ENCODE results near the gene FADS2.

FADS2 gene

DNA sequence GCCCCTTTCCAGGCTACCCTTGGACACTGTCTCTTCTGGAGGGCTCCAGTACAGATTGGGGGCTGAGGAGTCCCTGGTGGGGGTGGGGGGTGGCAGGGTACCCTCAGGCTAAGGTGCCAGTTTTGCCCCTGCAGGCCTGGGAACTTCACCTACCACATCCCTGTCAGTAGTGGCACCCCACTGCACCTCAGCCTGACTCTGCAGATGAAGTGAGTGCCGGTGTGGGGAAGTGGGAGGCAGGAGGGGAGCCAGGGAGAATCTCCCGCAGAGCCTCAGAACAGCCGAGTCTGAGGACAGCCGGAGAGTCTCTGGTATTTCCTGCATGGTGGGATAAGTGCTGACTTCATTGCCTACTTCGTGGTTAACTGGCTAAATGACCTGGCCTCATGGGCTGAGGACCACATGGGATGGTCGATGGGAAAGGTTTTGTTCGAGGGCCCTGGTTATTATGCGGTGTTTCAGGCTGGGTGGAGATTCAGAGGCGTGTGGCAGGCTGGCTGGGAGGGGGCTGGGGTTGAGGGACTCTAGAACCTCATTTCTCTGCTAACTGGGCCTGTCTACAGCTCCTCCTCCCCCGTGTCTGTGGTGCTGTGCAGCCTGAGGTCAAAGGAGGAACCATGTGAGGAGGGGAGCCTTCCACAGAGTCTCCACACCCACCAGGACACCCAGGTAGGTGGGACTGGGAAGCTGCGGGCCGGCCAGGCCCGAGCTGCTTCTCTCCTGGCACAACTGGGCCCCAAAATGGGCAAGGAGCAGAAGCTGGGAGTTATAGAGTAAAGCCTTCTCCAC lies 44.2 kb upstream of the FADS2 start:
- Histone ChIP-seq H3K4me3 (no peak overlapping the region), H3K4me1 (peaks cover 43% of the 10 kb centered on the region), H3K27ac (no peak overlapping the region), H4K20me1 (peaks cover 40% of the 10 kb centered on the region), H3K9ac (no peak overlapping the region), H3K36me3 (peaks cover 61% of the 10 kb centered on the region), H3K9me3 (no peaks in the 10 kb centered on the region), H3K27me3 (no peaks in the 10 kb centered on the region), H3K4me2 (no peak overlapping the region)
- TF ChIP-seq Cebpa-rat (IDR thresholded peaks at IDR 0.05) = no peak

GRCh38 chr11:61784506-61784805 lies 43.6 kb upstream of the FADS2 start:
- Histone ChIP-seq H3K4me1 (peaks cover 38% of the 10 kb centered on the region), H4K20me1 (peaks cover 40% of the 10 kb centered on the region), H3K36me3 (peaks cover 66% of the 10 kb centered on the region), H3K9me3 (no peaks in the 10 kb centered on the region), H3K27ac (no peak overlapping the region), H3K27me3 (no peaks in the 10 kb centered on the region), H3K4me2 (no peak overlapping the region), H3K4me3 (no peak overlapping the region), H3K9ac (no peak overlapping the region)
- no peak for TF ChIP-seq Cebpa-rat (IDR thresholded peaks at IDR 0.05)

DNA sequence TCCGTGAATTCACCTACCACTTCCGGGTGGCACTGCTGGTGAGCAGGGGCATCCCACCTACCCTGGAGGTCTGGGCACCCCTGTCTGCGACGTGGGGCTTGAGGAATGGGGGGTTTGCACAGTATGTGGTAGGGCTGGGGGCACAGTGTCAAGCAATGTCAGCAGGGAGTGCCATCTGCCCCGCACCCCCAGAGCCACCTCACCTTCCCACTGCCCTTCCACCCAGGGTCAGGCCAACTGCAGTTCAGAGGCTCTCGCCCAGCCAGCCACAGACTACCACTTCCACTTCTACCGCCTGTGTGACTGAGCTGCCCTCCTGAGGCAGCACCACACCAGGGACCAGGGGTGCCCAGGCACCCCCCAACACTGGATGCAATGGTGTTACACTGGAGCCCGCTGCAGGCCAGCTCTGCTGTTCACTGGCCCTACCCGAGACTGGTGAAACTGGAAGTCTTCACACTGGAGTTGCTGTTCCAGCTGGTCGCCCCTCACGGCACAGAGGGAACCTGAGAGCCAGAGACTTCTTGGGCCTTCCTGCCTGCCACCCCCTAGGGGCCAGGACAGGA lies 42.2 kb upstream of the FADS2 start:
- H3K27me3 ChIP-seq = no peaks in the 10 kb centered on the region
- peak overlapping the region; percentile 68 for H3K9ac ChIP-seq
- H3K9me3 ChIP-seq = no peaks in the 10 kb centered on the region
- H3K36me3 ChIP-seq = peaks cover 81% of the 10 kb centered on the region
- H3K4me3 ChIP-seq = no peak overlapping the region
- H3K27ac ChIP-seq = peak overlapping the region; percentile 59
- TF ChIP-seq Cebpa-rat (IDR thresholded peaks at IDR 0.05) = no peak
- H4K20me1 ChIP-seq = peaks cover 40% of the 10 kb centered on the region
- H3K4me2 ChIP-seq = peak overlapping the region; percentile 70
- H3K4me1 ChIP-seq = peaks cover 37% of the 10 kb centered on the region

DNA sequence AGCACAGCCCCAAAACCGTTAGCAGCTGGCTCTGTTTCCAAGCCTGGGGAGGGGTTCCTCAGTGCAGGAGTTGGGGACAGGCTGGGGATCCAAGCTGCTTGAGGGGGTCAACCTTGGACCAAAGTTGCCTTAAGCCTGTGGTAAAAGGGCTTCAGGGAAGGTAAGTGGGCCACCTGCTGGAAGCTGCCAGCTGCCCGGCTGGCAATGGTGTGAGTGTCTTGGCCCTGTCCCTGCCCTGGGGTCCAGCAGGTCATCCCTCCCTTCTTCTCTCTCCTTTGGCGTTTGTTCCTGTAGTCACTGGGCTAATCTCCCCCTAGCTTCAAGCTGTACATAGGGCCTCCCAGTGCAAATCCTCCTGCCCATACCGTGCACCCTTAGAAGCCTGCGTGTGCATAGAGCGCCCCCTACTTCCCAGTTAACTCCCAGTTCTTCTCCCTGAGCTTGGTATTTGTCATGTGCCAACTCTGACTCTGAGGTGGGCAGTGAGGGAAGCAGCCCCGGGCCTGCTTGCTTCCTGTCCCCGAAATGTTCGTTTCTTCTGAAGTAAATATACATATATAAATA lies 40.1 kb upstream of the FADS2 start:
- Histone ChIP-seq H3K9me3 (no peaks in the 10 kb centered on the region), H3K9ac (0 out of 2 replicates have a peak overlapping the region, but pooled peaks have one; percentile 29), H3K4me3 (no peak overlapping the region), H3K36me3 (peaks cover 80% of the 10 kb centered on the region), H3K27me3 (no peaks in the 10 kb centered on the region), H4K20me1 (peaks cover 43% of the 10 kb centered on the region), H3K4me1 (peaks cover 47% of the 10 kb centered on the region), H3K27ac (no peak overlapping the region), H3K4me2 (peak overlapping the region; percentile 70; the same call in 1 of the 2 replicates)
- no peak for TF ChIP-seq Cebpa-rat (IDR thresholded peaks at IDR 0.05)

- no peaks in the 10 kb centered on the region for H3K9me3 ChIP-seq
- H3K9ac ChIP-seq = peak overlapping the region; percentile 100
- H4K20me1 ChIP-seq = peaks cover 58% of the 10 kb centered on the region
- H3K4me2 ChIP-seq = peak overlapping the region; percentile 86
- no peak for TF ChIP-seq Cebpa-rat (IDR thresholded peaks at IDR 0.05)
- H3K27me3 ChIP-seq = no peaks in the 10 kb centered on the region
- H3K4me3 ChIP-seq = peak overlapping the region; percentile 87
- peaks cover 66% of the 10 kb centered on the region for H3K4me1 ChIP-seq
- peaks cover 66% of the 10 kb centered on the region for H3K36me3 ChIP-seq
- peak overlapping the region; percentile 100 for H3K27ac ChIP-seq
Observed at GRCh38 chr11:61791737-61792309, 36.3 kb upstream of the FADS2 start.

DNA sequence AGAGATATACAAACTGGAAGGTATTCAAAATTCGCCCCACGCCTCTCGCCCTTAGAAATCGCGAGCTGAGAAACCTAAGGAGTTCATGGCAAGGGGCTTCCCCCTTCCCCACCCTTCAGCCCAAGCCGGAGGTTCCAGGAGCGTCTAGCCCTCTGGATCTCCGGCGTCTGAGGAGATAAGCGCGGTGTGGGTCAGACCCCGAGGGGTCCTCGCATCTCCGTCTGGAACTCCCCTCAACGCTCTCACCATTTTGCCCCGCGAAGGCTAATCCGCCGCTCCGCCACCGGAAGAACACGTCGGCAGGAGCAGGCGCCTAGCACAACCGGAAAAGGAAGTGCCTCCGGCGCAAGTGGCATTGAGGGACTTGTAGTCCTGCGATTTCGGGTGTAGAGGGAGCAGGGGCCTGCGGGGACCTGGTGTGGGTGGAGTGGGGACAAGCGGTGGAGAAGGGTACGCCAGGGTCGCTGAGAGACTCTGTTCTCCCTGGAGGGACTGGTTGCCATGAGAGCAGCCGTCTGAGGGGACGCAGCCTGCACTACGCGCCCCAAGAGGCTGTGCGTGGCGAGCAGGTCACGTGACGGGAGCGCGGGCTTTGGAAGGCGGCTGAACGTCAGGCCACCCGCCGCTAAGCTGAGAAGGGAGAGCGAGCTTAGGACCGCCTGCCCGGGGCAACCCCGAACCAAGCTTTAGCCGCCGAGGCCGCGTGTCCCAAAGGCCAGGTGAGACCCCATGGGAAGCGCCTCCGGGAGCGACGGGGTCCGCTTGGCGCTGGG lies 35.6 kb upstream of the FADS2 start, which contains the start of the genes FEN1 and TMEM258:
FEN1 (plus strand) TSS at position 602 of the 773 bp plus-strand sequence. CDS start 2,451 bp downstream, outside the sequence.
TMEM258 (minus strand) TSS at position 290 of the 773 bp plus-strand sequence; CDS start at position 249, 41 bp downstream.
- no peaks in the 10 kb centered on the region for H3K27me3 ChIP-seq
- H3K36me3 ChIP-seq = peaks cover 62% of the 10 kb centered on the region
- peak within 1 kb of the TSS; percentile 87 for H3K4me3 ChIP-seq
- H3K9me3 ChIP-seq = no peaks in the 10 kb centered on the region
- no peak for TF ChIP-seq Cebpa-rat (IDR thresholded peaks at IDR 0.05)
- peaks cover 53% of the 10 kb centered on the region for H4K20me1 ChIP-seq
- peak within 1 kb of the TSS; percentile 100 for H3K27ac ChIP-seq
- H3K9ac ChIP-seq = peak within 1 kb of the TSS; percentile 100
- peaks cover 61% of the 10 kb centered on the region for H3K4me1 ChIP-seq
- peak within 1 kb of the TSS; percentile 86 for H3K4me2 ChIP-seq

GRCh38 chr11:61793083-61793828 lies 34.8 kb upstream of the FADS2 start:
- Histone ChIP-seq H3K4me3 (peak overlapping the region; percentile 87), H3K9ac (peak overlapping the region; percentile 100), H3K27ac (peak overlapping the region; percentile 100), H3K4me1 (peaks cover 60% of the 10 kb centered on the region), H3K36me3 (peaks cover 62% of the 10 kb centered on the region), H3K4me2 (peak overlapping the region; percentile 86), H4K20me1 (peaks cover 46% of the 10 kb centered on the region), H3K27me3 (no peaks in the 10 kb centered on the region), H3K9me3 (no peaks in the 10 kb centered on the region)
- no peak for TF ChIP-seq Cebpa-rat (IDR thresholded peaks at IDR 0.05)

GRCh38 chr11:61793829-61794204 lies 34.3 kb upstream of the FADS2 start:
- H3K36me3 ChIP-seq = peaks cover 62% of the 10 kb centered on the region
- peaks cover 55% of the 10 kb centered on the region for H3K4me1 ChIP-seq
- H3K27me3 ChIP-seq = no peaks in the 10 kb centered on the region
- peaks cover 40% of the 10 kb centered on the region for H4K20me1 ChIP-seq
- no peaks in the 10 kb centered on the region for H3K9me3 ChIP-seq
- H3K27ac ChIP-seq = peak overlapping the region; percentile 100
- H3K4me2 ChIP-seq = peak overlapping the region; percentile 86
- no peak for TF ChIP-seq Cebpa-rat (IDR thresholded peaks at IDR 0.05)
- peak overlapping the region; percentile 100 for H3K9ac ChIP-seq
- H3K4me3 ChIP-seq = peak overlapping the region; percentile 87
